ENCODE results near the gene FOXP1.

Gene FOXP1

GRCh38 chr3:71428841-71429596 lies 154.5 kb downstream of the FOXP1 start:
- no peak for DNase-seq (ENCODE audit: low spot score)

GRCh38 chr3:71425491-71426071 lies 157.9 kb downstream of the FOXP1 start:
- DNase-seq (ENCODE audit: low spot score) = no peak

- no peak for DNase-seq (ENCODE audit: low spot score)
Observed at GRCh38 chr3:71423151-71423906, 160.2 kb downstream of the FOXP1 start.

GRCh38 chr3:71421820-71422566 lies 161.5 kb downstream of the FOXP1 start:
- peak; percentile 62 for DNase-seq (ENCODE audit: low spot score)

- DNase-seq (ENCODE audit: low spot score) = no peak
Observed at GRCh38 chr3:71421475-71421819, 162.1 kb downstream of the FOXP1 start.

GRCh38 chr3:71419369-71419768 lies 164.2 kb downstream of the FOXP1 start:
- DNase-seq (ENCODE audit: low spot score) = no peak

GRCh38 chr3:71417791-71418190 lies 165.7 kb downstream of the FOXP1 start:
- no peak for DNase-seq (ENCODE audit: low spot score)

- peak; percentile 43 for DNase-seq (ENCODE audit: low spot score)
Observed at GRCh38 chr3:71416876-71417275, 166.7 kb downstream of the FOXP1 start.

- peak; percentile 29 for DNase-seq (ENCODE audit: low spot score)
Observed at GRCh38 chr3:71415681-71416122, 167.8 kb downstream of the FOXP1 start.

- no peak for DNase-seq (ENCODE audit: low spot score)
Observed at GRCh38 chr3:71414189-71414927, 169.2 kb downstream of the FOXP1 start.

GRCh38 chr3:71413572-71413971 lies 170.0 kb downstream of the FOXP1 start:
- no peak for DNase-seq (ENCODE audit: low spot score)

GRCh38 chr3:71409352-71409751 lies 174.2 kb downstream of the FOXP1 start:
- no peak for DNase-seq (ENCODE audit: low spot score)

GRCh38 chr3:71408903-71409302 lies 174.6 kb downstream of the FOXP1 start:
- no peak for DNase-seq (ENCODE audit: low spot score)

- no peak for DNase-seq (ENCODE audit: low spot score)
Observed at GRCh38 chr3:71407823-71408222, 175.7 kb downstream of the FOXP1 start.

GRCh38 chr3:71406972-71407810 lies 176.3 kb downstream of the FOXP1 start:
- no peak for DNase-seq (ENCODE audit: low spot score)

- DNase-seq (ENCODE audit: low spot score) = no peak
Observed at GRCh38 chr3:71402911-71403310, 180.6 kb downstream of the FOXP1 start.

GRCh38 chr3:71402280-71402679 lies 181.2 kb downstream of the FOXP1 start:
- DNase-seq (ENCODE audit: low spot score) = no peak

- DNase-seq (ENCODE audit: low spot score) = no peak
Observed at GRCh38 chr3:71401695-71402231, 181.8 kb downstream of the FOXP1 start.

- DNase-seq (ENCODE audit: low spot score) = no peak
Observed at GRCh38 chr3:71400986-71401451, 182.5 kb downstream of the FOXP1 start.

GRCh38 chr3:71399478-71399877 lies 184.1 kb downstream of the FOXP1 start:
- DNase-seq (ENCODE audit: low spot score) = no peak
